KG1 (cell line): ENCODE measurements around the gene ZAR1L.

Experiments used
- DNase-seq: peaks from one replicate; lab custom pipeline; 2025; lab: John Stamatoyannopoulos, UW

Gene ZAR1L

DNA sequence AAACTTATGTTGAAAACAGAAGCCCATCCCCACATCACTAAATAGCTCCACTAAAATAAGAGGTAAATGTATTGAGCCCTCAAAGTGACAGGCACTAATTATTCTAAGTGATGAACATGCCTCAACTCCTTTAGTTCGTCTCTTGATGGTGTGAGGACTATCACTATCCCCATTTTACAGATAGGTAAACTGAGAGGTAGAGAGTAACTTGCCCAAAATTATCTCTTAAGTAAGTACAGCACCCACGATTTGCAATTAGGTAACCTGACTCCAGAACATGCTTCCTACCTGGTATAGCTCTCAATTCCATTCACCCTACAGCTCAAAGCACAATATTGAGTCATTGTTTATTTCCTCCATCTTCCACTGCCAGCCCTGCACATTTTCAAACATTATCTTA is 12.7 kb downstream of the ZAR1L start:
- no peak for DNase-seq

DNA sequence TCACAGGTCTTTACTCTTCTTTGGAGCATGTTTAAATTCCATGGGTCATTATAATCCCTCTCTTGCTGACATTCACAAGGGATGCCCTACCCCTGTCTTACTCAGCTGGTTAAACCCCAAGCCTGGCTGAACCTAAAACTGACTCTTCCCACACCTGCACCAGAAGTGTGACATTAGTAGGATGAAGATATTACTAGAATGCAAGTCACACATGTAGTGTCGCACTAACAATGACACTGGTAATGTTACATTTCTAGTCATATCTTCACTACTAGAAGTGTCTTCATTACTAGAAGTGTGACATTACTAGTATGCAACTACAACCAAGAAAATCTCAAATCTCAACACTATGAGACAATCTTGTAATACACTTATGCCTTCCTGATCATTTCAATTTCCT is 14.2 kb downstream of the ZAR1L start:
- no peak for DNase-seq

- no peak for DNase-seq
Measured at GRCh38 chr13:32300406-32300805, 14.8 kb downstream of the ZAR1L start.

GRCh38 chr13:32299893-32300292 is 15.3 kb downstream of the ZAR1L start:
- DNase-seq: no peak

- no peak for DNase-seq
Measured at GRCh38 chr13:32298695-32299094, 16.5 kb downstream of the ZAR1L start.

GRCh38 chr13:32297206-32297605 is 18.0 kb downstream of the ZAR1L start:
- DNase-seq: no peak

DNA sequence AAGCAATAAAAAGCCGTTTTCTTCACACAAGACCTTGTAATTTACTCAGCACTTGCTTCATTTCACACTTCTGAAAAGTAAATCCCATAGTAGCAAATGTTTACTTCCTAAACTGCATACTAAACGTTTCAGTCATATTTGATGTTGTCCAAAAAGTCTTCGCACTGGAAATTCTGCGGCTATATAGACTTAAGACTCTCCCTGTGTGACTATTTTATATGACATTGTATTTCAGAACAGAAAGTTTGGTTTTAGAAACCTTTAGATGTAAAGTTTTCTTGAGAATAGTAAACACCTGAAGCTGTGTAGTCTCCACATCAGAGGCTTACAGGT is 29.6 kb downstream of the ZAR1L start:
- DNase-seq: no peak

- DNase-seq: no peak
Measured at GRCh38 chr13:32284927-32285632, 30.1 kb downstream of the ZAR1L start.

- no peak for DNase-seq
Measured at GRCh38 chr13:32282096-32282711, 33.0 kb downstream of the ZAR1L start.

DNA sequence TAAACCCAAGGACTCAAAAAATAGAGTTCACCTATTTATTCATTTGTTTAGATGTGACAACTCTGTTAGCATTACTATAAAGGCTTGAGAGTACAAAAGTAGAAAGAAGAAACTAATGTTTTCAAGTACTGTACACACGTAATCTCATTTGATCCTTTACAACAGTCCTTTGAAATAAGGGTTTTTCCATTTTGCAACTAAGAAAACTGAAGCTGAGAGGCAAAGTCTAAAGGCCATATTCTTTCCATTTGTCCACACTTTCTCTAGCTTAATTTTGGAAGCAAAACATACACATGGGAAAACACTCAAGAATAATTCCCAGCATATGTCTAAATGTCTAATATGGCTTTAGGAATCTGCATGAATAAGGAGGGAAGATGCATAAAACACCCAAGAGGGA is 34.1 kb downstream of the ZAR1L start:
- DNase-seq: no peak

DNA sequence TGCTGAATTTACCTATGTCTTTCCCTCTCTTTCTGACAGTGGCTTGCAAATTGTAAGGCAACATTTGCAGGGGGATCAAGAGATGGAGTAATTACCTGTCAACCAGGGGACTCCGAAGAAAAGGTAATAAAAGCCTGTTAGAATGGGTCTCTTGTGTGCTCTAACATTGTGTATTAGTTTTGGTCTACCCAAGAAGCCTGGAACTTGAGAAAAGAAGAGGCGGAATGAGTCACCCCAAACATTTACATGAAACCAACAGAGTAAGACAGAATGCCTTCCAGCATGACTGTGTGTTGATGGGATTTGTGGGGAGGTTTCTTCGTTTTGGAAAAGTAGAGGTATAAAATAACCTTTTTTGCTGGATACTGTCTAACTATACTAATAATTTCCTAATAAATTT is 36.7 kb downstream of the ZAR1L start:
- no peak for DNase-seq

DNA sequence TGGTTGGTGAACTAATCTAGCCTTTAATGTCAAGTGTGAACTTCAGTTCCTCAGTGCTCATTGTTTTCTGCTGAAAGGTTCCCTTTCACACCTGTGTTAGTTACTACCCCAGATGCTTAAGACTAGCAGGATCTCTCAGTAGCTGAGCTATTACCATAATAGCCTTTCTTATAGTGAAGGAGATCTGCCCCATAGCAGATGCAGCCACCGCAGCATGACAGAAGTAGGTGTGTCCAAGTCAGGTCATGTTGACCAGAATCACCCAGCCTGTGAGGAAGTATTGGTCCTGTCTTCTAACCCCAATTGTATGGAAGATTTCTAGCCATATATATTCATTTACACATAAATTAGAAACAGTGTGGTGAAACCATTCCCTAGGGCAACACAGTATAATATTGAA is 37.3 kb downstream of the ZAR1L start:
- no peak for DNase-seq

DNA sequence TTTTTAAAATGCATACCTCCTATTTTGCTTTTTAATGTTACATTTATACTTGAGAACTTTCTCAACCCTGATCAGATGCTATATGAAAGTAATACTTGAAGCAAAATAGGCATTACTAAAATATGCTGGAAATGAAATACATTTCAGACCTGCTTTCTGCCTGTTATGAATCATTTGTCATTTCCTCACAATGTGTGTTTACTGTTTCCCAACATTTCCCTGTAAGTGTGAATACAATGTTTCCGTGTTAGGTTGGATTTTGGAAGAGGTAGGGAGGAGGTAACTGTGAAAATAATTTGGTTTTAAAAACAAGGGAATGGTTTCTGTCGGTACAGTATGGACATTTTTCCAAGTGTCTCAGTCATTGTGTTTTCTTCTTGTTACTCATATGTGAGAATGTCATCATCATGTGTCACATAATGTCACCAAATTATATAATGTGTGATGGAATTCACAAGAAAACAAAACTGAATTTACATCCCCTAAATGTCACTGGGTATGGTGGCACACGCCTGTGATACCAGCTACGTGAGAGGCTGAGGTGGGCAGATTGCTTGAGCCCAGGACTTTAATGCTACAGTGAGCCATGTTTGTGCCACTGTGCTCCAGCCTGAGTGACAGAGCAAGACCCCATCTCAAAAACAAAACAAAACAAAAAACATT is 43.0 kb downstream of the ZAR1L start:
- DNase-seq: no peak

GRCh38 chr13:32267836-32268439 is 47.2 kb downstream of the ZAR1L start:
- DNase-seq: no peak

DNA sequence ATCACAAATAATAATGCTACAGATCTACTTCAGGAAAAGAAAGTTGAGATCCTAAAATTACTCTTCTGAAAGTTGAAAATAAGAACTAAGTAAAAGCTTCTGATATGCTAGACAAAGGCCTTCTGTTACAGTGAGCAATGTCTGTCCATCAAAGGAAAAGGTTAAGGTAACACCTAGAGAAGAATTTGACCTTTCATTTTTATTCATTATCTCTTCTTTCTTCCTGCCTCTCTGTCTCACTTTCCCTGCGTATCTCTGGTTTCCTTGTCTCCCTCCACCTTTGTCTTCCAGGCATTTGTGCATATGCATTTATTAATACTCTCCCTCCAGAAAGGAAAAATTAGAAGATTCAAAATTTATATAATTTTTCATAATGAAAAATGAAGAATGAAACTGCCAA is 49.0 kb downstream of the ZAR1L start:
- DNase-seq: no peak

DNA sequence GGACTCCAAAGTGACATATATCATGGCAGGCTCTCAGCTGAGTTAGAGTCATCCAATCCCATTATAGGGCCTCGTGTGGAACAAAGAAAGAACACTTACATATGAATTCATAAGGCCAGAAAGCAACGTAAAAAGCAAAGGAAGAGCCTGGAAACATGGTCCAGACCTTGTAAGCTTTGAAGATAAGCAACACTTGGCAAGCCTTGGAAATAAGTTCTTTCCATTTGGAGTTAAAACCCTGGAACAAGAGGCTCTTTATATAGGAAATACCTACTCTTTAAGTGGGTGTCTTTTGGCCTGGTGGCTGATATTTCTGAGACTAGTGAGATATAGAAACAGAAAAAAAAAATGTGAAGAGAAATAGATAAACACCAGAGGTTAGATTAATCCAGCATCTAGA is 49.4 kb downstream of the ZAR1L start:
- DNase-seq: no peak

DNA sequence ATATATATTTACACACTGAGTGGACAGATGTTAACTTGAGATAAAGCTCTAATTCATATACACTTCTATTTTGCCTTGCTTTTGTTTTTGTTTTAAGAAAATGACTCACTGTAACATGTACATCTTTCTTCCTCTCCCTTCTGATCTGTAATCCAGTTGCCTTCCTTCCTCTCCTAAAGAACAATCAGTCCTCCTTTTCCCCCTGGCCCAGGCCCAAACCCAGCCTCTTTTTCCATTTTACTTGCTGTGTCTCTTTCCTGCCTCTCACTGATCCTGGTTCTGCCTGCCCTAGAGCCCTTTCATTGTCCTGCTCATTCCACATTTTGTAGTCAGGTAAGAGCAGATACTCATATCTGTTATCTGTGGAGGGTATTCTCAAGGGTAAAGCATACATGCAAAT is 50.8 kb downstream of the ZAR1L start:
- DNase-seq: no peak

- no peak for DNase-seq
Measured at GRCh38 chr13:32262619-32263018, 52.5 kb downstream of the ZAR1L start.

GRCh38 chr13:32262165-32262564 is 53.0 kb downstream of the ZAR1L start:
- DNase-seq: no peak

DNA sequence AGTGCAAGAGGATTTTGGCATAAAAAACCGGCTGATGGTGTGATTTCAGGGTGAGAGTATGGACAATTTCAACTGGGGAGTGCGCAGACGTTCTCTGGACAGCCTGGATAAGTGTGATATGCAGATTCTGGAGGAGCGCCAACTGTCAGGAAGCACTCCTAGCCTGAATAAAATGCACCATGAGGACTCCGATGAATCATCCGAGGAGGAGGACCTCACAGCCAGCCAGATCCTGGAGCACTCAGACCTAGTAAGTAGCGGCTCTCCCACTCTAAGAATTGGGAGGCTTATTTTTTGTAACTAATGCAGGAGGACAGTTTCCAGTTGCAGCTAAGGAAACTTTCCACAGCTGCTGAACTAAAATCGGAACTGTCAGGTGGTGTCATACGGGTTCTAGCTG is 53.6 kb downstream of the ZAR1L start:
- no peak for DNase-seq

GRCh38 chr13:32259116-32259515 is 56.0 kb downstream of the ZAR1L start:
- DNase-seq: no peak

GRCh38 chr13:32257649-32258048 is 57.5 kb downstream of the ZAR1L start:
- no peak for DNase-seq

DNA sequence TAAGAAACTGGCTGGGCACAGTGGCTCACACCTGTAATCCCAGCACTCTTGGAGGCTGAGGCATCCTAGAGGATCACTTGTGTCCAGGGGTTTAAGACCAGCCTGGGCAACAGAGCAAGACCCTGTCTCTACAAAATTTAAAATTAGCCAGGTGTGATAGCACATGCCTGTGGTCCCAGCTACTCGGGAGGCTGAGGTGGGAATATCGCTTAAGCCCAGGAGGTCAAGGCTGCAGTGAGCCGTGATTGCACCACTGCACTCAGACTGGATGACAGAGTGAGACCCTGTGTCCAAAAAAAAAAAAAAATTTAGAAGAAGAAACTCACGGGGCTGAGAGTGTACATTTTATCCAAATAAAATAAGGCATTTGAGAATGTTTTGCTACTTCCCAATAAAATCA is 58.9 kb downstream of the ZAR1L start:
- no peak for DNase-seq
